Thyroid gland (tissue), 4 donors: ENCODE measurements around the gene ACSM2A. TPM values are rescaled to one million over a fixed set of nuclear protein-coding genes. Genes with fewer than 3 reads are reported as not detected.
"Not testable (repeated sequence)": the region's sequence is repeated elsewhere in the genome, so short reads cannot be mapped to it uniquely, and the experiment has no call there.

ENCODE experiments used
- DNase-seq, 2 donors: peaks; one replicate each; pipeline ENCODE4 v3.0.0-alpha.2; 2019
- H3K27ac ChIP-seq, 3 donors: fragments of 200-600 bp; sonication (generic); 1 replicate in 2 of 3; 2 replicates in 1 of 3; pipeline ENCODE4 v1.5.1; 2016 to 2019; ENCODE audit warnings: mild to moderate bottlenecking in 1 of 3, moderate library complexity in 1 of 3
- H3K27me3 ChIP-seq: fragments of 200-600 bp; sonication (generic); one replicate; pipeline ENCODE4 v1.5.1; 2019
- H3K36me3 ChIP-seq, 2 donors: fragments of 200-600 bp; sonication (generic); one replicate each; pipeline ENCODE4 v1.5.1; 2016 to 2019
- H3K4me1 ChIP-seq, 2 donors: fragments of 200-600 bp; sonication (generic); one replicate each; pipeline ENCODE4 v1.5.1; 2017 to 2019
- H3K4me3 ChIP-seq, 3 donors: fragments of 200-600 bp; sonication (generic); replicated peaks in 1 of 3; 1 replicate in 2 of 3; 2 replicates in 1 of 3; pipeline ENCODE4 v1.5.1; 2016; ENCODE audit warnings: mild to moderate bottlenecking in 1 of 3
- H3K9me3 ChIP-seq: fragments of 200-600 bp; sonication (generic); one replicate; pipeline ENCODE4 v1.5.1; 2017
- CTCF ChIP-seq, 6 experiments: fragments of 200-600 bp in 3 of 6; fragments of 450-650 bp in 3 of 6; sonication (generic) in 3 of 6; IDR thresholded peaks; one replicate each; pipeline ENCODE4 v1.5.1; 2016 to 2019; ENCODE audit warnings: antibody characterized with exemption in 6 of 6, mild to moderate bottlenecking in 2 of 6, inconsistent platforms in 1 of 6, moderate library complexity in 1 of 6
- POLR2A ChIP-seq, 2 donors: fragments of 450-650 bp; IDR thresholded peaks; one replicate each; pipeline ENCODE4 v1.6.1; 2017; ENCODE audit warnings: antibody characterized with exemption in 2 of 2, mild to moderate bottlenecking in 2 of 2, moderate library complexity in 1 of 2
- WGBS, 2 donors: methylation state at CpG; one replicate each; pipeline ENCODE4 v1.1.5; 2017; 5-methylcytosine and 5-hydroxymethylcytosine counted together
- intact Hi-C: fragments of 100-400 bp; cut with DNase I; formaldehyde crosslinking; loops from one replicate; pipeline ENCODE4 v1.15.1; 2023
- total RNA-seq, 4 donors: library from RNA; depleted of rRNA; stranded (reverse); fragments of >200 nt; gene quantifications; one replicate each; pipeline ENCODE4 v1.2.3, GENCODE V29; 2016

ACSM2A gene, protein sequence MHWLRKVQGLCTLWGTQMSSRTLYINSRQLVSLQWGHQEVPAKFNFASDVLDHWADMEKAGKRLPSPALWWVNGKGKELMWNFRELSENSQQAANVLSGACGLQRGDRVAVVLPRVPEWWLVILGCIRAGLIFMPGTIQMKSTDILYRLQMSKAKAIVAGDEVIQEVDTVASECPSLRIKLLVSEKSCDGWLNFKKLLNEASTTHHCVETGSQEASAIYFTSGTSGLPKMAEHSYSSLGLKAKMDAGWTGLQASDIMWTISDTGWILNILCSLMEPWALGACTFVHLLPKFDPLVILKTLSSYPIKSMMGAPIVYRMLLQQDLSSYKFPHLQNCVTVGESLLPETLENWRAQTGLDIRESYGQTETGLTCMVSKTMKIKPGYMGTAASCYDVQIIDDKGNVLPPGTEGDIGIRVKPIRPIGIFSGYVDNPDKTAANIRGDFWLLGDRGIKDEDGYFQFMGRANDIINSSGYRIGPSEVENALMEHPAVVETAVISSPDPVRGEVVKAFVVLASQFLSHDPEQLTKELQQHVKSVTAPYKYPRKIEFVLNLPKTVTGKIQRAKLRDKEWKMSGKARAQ
- under 1 TPM in 2 of 4 donors, not detected in 2; 0.20 to 0.56 TPM for total RNA-seq

- H3K36me3 ChIP-seq, DNase-seq, H3K4me1 ChIP-seq, H3K27me3 ChIP-seq, H3K27ac ChIP-seq, H3K4me3 ChIP-seq, intact Hi-C loops, H3K9me3 ChIP-seq: not testable (repeated sequence)
- WGBS, 2 donors, result 40% methylated on average over 1 of the region's 1 CpG; no CpG with 5 or more reads in 1 of the 2 donors
Measured at GRCh38 chr16:20451364-20451763, at the start of gene ACSM2A. ACSM2A (plus strand) TSS chr16:20451521; CDS start chr16:20460115, 8,594 bp downstream.

DNA sequence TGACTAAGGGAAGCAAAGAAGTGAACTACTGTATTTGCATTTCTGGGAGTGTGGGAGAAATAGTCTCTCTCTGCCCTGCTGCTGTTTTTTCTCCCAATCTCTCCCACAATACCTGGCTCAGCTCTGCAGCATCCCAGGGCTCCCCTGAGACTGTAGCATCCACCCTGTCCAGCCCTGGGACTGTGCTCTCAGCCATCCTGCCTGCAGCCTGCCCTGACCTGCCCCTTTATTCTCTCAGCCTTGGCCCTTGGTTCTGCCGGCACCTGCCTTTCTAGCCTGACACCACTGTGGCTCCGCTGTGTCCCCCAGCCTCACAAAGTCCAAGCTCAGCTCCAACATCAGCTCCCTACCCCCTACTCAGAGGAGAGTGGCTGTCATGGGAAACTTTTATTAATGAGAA, 48.7 kb upstream of the ACSM2A start:
- no peak for DNase-seq
- WGBS, 2 donors, result 96 to 100% methylated on average over 2 of the region's 2 CpGs
- H3K4me3 ChIP-seq, result no peak overlapping the region

GRCh38 chr16:20404637-20405036, 46.7 kb upstream of the ACSM2A start, which contains the start of gene PDILT:
PDILT (minus strand) TSS chr16:20404737; CDS start chr16:20399300, 5,437 bp downstream.
- H3K36me3 ChIP-seq, result no peaks in the 10 kb centered on the region
- no peaks in the 10 kb centered on the region for H3K27me3 ChIP-seq
- intact Hi-C loops, result no loop called here
- no peak for TF ChIP-seq POLR2A (IDR thresholded peaks at IDR 0.05)
- TF ChIP-seq CTCF (IDR thresholded peaks at IDR 0.05), result no peak
- no peak within 1 kb of the TSS for H3K27ac ChIP-seq
- 100% methylated on average over 2 of the region's 2 CpGs; no CpG with 5 or more reads in 1 of the 2 donors for WGBS, 2 donors
- DNase-seq, result no peak
- peaks cover 3 to 4% of the 10 kb centered on the region in 2 donors for H3K4me1 ChIP-seq
- no peaks in the 10 kb centered on the region for H3K9me3 ChIP-seq
- no peak within 1 kb of the TSS for H3K4me3 ChIP-seq

More for the DNA sequence above, 48.7 kb upstream of the ACSM2A start:
- no peaks in the 10 kb centered on the region for H3K4me1 ChIP-seq
- no peak overlapping the region for H3K27ac ChIP-seq
- no peak for TF ChIP-seq POLR2A (IDR thresholded peaks at IDR 0.05)
- no peaks in the 10 kb centered on the region for H3K9me3 ChIP-seq
- intact Hi-C loops, result no loop called here
- no peaks in the 10 kb centered on the region for H3K36me3 ChIP-seq
- H3K27me3 ChIP-seq, result no peaks in the 10 kb centered on the region

- WGBS, 2 donors, result 59 to 69% methylated on average over 6 of the region's 6 CpGs
- H3K4me1 ChIP-seq, result peaks cover 8 to 14% of the 10 kb centered on the region in 2 donors
- no peaks in the 10 kb centered on the region for H3K9me3 ChIP-seq
- intact Hi-C loops, result no loop called here
- no peak within 1 kb of the TSS for H3K4me3 ChIP-seq
- no peaks in the 10 kb centered on the region for H3K27me3 ChIP-seq
- no peaks in the 10 kb centered on the region for H3K36me3 ChIP-seq
- peak; percentile 97 to 98 for DNase-seq
- TF ChIP-seq CTCF (IDR thresholded peaks at IDR 0.05), result no peak
- peak in 1 of 2 donors; percentile 11 for TF ChIP-seq POLR2A (IDR thresholded peaks at IDR 0.05)
- H3K27ac ChIP-seq, result peak within 1 kb of the TSS; percentile 73 to 88 (median 75)
Measured at GRCh38 chr16:20409398-20410120, 41.8 kb upstream of the ACSM2A start, which contains the start of gene ACSM5. ACSM5 (plus strand) TSS chr16:20409534; CDS start chr16:20411485, 1,951 bp downstream.

- Histone ChIP-seq H3K4me3 (no peak overlapping the region), H3K4me1 (peaks cover 8 to 14% of the 10 kb centered on the region in 2 donors), H3K36me3 (no peaks in the 10 kb centered on the region), H3K27ac (peak overlapping the region; percentile 73 to 88 (median 75)), H3K27me3 (no peaks in the 10 kb centered on the region), H3K9me3 (no peaks in the 10 kb centered on the region)
- no peak for TF ChIP-seq POLR2A (IDR thresholded peaks at IDR 0.05)
- no peak for TF ChIP-seq CTCF (IDR thresholded peaks at IDR 0.05)
- DNase-seq, result no peak
- intact Hi-C loops, result no loop called here
- 86 to 88% methylated on average over 6 of the region's 6 CpGs for WGBS, 2 donors
Measured at GRCh38 chr16:20410121-20410723, 41.1 kb upstream of the ACSM2A start.
